ENCODE data around the gene ARHGEF9. TPM values are rescaled to one million over a fixed set of nuclear protein-coding genes. Genes with fewer than 3 reads are reported as not detected.

The ARHGEF9 gene
- total and polyA plus RNA-seq, 2 donors from 2014 or later = 20.0 to 26.4 TPM

DNA sequence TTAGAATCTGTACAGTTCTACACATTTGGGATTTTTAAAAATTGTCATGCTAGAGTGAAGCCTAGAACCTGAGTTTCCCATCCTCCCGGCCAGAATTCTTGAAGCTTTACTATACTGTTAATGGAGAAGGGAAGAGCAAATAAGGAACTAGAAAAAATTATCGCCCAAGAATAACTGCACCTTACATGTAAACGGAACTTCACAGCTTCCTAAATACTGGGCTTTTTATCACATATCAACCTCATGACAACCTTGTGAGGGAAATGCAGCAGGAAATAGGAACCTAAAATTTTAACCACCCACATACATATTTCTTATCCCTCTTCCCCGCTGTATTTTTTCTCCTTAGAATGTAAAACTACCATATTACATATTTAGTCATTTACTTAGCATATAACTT, 19.3 kb downstream of the ARHGEF9 start:
- no peaks in the 10 kb centered on the region for H3K27me3 ChIP-seq (ENCODE audit: control insufficient read depth, insufficient read depth, low read length)
- TF ChIP-seq, protein P1, sequence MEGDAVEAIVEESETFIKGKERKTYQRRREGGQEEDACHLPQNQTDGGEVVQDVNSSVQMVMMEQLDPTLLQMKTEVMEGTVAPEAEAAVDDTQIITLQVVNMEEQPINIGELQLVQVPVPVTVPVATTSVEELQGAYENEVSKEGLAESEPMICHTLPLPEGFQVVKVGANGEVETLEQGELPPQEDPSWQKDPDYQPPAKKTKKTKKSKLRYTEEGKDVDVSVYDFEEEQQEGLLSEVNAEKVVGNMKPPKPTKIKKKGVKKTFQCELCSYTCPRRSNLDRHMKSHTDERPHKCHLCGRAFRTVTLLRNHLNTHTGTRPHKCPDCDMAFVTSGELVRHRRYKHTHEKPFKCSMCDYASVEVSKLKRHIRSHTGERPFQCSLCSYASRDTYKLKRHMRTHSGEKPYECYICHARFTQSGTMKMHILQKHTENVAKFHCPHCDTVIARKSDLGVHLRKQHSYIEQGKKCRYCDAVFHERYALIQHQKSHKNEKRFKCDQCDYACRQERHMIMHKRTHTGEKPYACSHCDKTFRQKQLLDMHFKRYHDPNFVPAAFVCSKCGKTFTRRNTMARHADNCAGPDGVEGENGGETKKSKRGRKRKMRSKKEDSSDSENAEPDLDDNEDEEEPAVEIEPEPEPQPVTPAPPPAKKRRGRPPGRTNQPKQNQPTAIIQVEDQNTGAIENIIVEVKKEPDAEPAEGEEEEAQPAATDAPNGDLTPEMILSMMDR (IDR thresholded peaks at IDR 0.05; ENCODE audit: borderline replicate concordance, extremely low read depth, insufficient read depth) = no peak
- H3K27ac ChIP-seq (ENCODE audit: low read depth in 2 of 2, low read length in 2 of 2) = no peak overlapping the region
- FAIRE-seq = no peak
- H3K9ac ChIP-seq (ENCODE audit: low read length in 3 of 3) = no peak overlapping the region
- H3K4me3 ChIP-seq (ENCODE audit: low read length in 3 of 3) = no peak overlapping the region
- intact Hi-C loops (cut with DNase I) = no loop called here
- DNase-seq = no peak
- no peaks in the 10 kb centered on the region for H3K9me3 ChIP-seq (ENCODE audit: control insufficient read depth in 2 of 3, insufficient read depth in 1 of 3, low read length in 3 of 3)
- no peaks in the 10 kb centered on the region for H3K36me3 ChIP-seq (ENCODE audit: control insufficient read depth in 2 of 3, insufficient read depth in 3 of 3, low read length in 3 of 3)
- H3K4me1 ChIP-seq (ENCODE audit: control insufficient read depth in 2 of 3, insufficient read depth in 2 of 3, low read depth in 1 of 3, low read length in 3 of 3) = no peaks in the 10 kb centered on the region

DNA sequence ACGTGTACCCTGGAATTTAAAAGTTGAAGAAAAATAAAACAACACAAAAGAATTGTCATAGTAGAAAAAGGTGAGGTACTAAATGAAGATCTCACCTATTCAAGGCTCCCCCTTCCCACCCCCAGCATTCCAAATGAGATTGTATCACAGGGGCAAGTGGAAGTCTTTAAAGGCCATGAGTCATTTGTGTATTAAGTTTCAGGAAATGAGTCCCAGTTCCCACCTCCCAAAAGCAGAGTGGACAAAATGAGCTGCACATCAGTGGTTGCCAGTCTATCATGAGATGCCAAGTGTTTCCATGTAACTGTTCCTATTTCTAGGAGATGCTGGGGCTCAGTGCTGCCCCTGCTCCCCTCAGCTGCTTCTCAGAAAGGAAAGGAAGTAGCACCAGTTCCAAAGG, 20.1 kb downstream of the ARHGEF9 start:
- no peaks in the 10 kb centered on the region for H3K4me1 ChIP-seq (ENCODE audit: control insufficient read depth in 2 of 3, insufficient read depth in 2 of 3, low read depth in 1 of 3, low read length in 3 of 3)
- TF ChIP-seq, protein P1 (IDR thresholded peaks at IDR 0.05; ENCODE audit: borderline replicate concordance, extremely low read depth, insufficient read depth) = no peak
- FAIRE-seq (no peak), DNase-seq (peak in 1 of 5 donors; percentile 9)
- no peak overlapping the region for H3K4me3 ChIP-seq (ENCODE audit: low read length in 3 of 3)
- H3K27me3 ChIP-seq (ENCODE audit: control insufficient read depth, insufficient read depth, low read length) = no peaks in the 10 kb centered on the region
- H3K36me3 ChIP-seq (ENCODE audit: control insufficient read depth in 2 of 3, insufficient read depth in 3 of 3, low read length in 3 of 3) = no peaks in the 10 kb centered on the region
- no peak overlapping the region for H3K9ac ChIP-seq (ENCODE audit: low read length in 3 of 3)
- intact Hi-C loops (cut with DNase I) = no loop called here
- no peaks in the 10 kb centered on the region for H3K9me3 ChIP-seq (ENCODE audit: control insufficient read depth in 2 of 3, insufficient read depth in 1 of 3, low read length in 3 of 3)
- no peak overlapping the region for H3K27ac ChIP-seq (ENCODE audit: low read depth in 2 of 2, low read length in 2 of 2)

DNA sequence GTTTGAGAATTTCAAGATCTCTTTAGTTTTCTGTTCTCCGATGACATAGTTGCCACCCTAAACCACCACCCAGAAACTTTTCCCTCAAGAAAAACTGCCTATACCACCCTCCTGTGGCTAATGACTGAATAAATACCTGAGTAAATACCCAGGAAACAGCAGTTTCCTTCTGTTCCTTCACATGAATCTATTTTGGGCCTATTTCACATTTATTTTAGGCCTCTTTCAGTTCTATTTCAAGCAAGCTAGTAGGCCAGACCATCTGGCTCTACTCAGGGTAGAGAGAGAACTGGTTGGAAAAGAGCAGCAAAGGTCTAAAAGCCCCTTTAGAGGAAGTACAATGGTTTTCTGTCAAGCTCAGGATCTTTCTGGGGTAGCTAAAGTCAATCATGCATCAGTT, 23.4 kb downstream of the ARHGEF9 start:
- Histone ChIP-seq H3K9ac (ENCODE audit: low read length in 3 of 3) (no peak overlapping the region), H3K4me3 (ENCODE audit: low read length in 3 of 3) (no peak overlapping the region), H3K27me3 (ENCODE audit: control insufficient read depth, insufficient read depth, low read length) (no peaks in the 10 kb centered on the region), H3K4me1 (ENCODE audit: control insufficient read depth in 2 of 3, insufficient read depth in 2 of 3, low read depth in 1 of 3, low read length in 3 of 3) (no peaks in the 10 kb centered on the region), H3K36me3 (ENCODE audit: control insufficient read depth in 2 of 3, insufficient read depth in 3 of 3, low read length in 3 of 3) (no peaks in the 10 kb centered on the region), H3K9me3 (ENCODE audit: control insufficient read depth in 2 of 3, insufficient read depth in 1 of 3, low read length in 3 of 3) (no peaks in the 10 kb centered on the region), H3K27ac (ENCODE audit: low read depth in 2 of 2, low read length in 2 of 2) (no peak overlapping the region)
- TF ChIP-seq, protein P1 (IDR thresholded peaks at IDR 0.05; ENCODE audit: borderline replicate concordance, extremely low read depth, insufficient read depth) = peak; percentile 15
- DNase-seq (peak in 1 of 5 donors; percentile 4), FAIRE-seq (no peak)
- intact Hi-C loops (cut with DNase I) = no loop called here

DNA sequence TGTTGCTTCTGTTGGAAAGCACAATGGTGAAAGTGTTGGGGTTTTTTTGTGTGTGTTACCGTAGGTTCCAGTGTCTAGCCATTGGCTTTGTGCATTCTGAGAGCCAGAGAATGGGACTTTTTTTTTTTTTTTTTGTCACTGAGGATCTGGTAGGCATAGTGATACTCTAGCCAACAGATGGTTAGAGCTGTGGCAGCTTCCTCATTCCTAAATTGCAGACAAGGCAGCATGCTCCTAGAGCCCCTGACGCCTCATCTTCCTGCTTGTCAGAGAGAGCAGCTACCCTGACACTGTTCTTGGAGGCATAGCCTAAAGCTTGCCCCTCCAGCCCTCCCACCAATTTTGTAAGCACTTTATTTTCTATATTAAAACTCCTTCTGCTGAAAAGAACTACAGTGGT, 27.0 kb downstream of the ARHGEF9 start:
- Histone ChIP-seq H3K36me3 (ENCODE audit: control insufficient read depth in 2 of 3, insufficient read depth in 3 of 3, low read length in 3 of 3) (no peaks in the 10 kb centered on the region), H3K4me1 (ENCODE audit: control insufficient read depth in 2 of 3, insufficient read depth in 2 of 3, low read depth in 1 of 3, low read length in 3 of 3) (no peaks in the 10 kb centered on the region), H3K9ac (ENCODE audit: low read length in 3 of 3) (no peak overlapping the region), H3K27ac (ENCODE audit: low read depth in 2 of 2, low read length in 2 of 2) (no peak overlapping the region), H3K4me3 (ENCODE audit: low read length in 3 of 3) (no peak overlapping the region), H3K27me3 (ENCODE audit: control insufficient read depth, insufficient read depth, low read length) (no peaks in the 10 kb centered on the region), H3K9me3 (ENCODE audit: control insufficient read depth in 2 of 3, insufficient read depth in 1 of 3, low read length in 3 of 3) (no peaks in the 10 kb centered on the region)
- FAIRE-seq (no peak), DNase-seq (no peak)
- intact Hi-C loops (cut with DNase I) = no loop called here
- TF ChIP-seq, protein P1 (IDR thresholded peaks at IDR 0.05; ENCODE audit: borderline replicate concordance, extremely low read depth, insufficient read depth) = no peak

Data from kidney (tissue), 14 donors.